Measurements from ENCODE around the gene LMX1A. TPM values are rescaled to one million over a fixed set of nuclear protein-coding genes. Genes with fewer than 3 reads are reported as not detected.

Gene LMX1A
- total RNA-seq, 6 experiments from 2014 or later: not detected

GRCh38 chr1:165162671-165163241 is 193.8 kb downstream of the LMX1A start:
- no peak overlapping the region for H3K27ac Mint-ChIP-seq
- H3K9me3 Mint-ChIP-seq: no peaks in the 10 kb centered on the region
- H3K27me3 Mint-ChIP-seq (ENCODE audit: insufficient read depth): peaks cover 1% of the 10 kb centered on the region; the same call in 1 of the 2 replicates
- no peak for TF ChIP-seq CTCF (IDR thresholded peaks at IDR 0.05)
- no peaks in the 10 kb centered on the region for H3K36me3 Mint-ChIP-seq (ENCODE audit: low read depth)
- H3K4me3 Mint-ChIP-seq: no peak overlapping the region
- H3K4me1 Mint-ChIP-seq (ENCODE audit: low read depth): no peaks in the 10 kb centered on the region
- no peak for DNase-seq

- Mint-ChIP-seq H3K27me3 (ENCODE audit: insufficient read depth) (peaks cover 1% of the 10 kb centered on the region; the same call in 1 of the 2 replicates), H3K4me1 (ENCODE audit: low read depth) (no peaks in the 10 kb centered on the region), H3K36me3 (ENCODE audit: low read depth) (no peaks in the 10 kb centered on the region), H3K9me3 (no peaks in the 10 kb centered on the region), H3K27ac (no peak overlapping the region), H3K4me3 (no peak overlapping the region)
- TF ChIP-seq CTCF (IDR thresholded peaks at IDR 0.05): no peak
- no peak for DNase-seq
Observed at GRCh38 chr1:165161130-165161529, 195.4 kb downstream of the LMX1A start.

GRCh38 chr1:165153182-165153581 is 203.3 kb downstream of the LMX1A start:
- no peaks in the 10 kb centered on the region for H3K4me1 Mint-ChIP-seq (ENCODE audit: low read depth)

GRCh38 chr1:165152727-165153126 is 203.8 kb downstream of the LMX1A start:
- no peaks in the 10 kb centered on the region for H3K9me3 Mint-ChIP-seq
- DNase-seq: no peak
- H3K4me3 Mint-ChIP-seq: no peak overlapping the region
- H3K27me3 Mint-ChIP-seq (ENCODE audit: insufficient read depth): peaks cover 2% of the 10 kb centered on the region; the same call in 1 of the 2 replicates
- no peak overlapping the region for H3K27ac Mint-ChIP-seq
- H3K36me3 Mint-ChIP-seq (ENCODE audit: low read depth): no peaks in the 10 kb centered on the region
- no peak for TF ChIP-seq CTCF (IDR thresholded peaks at IDR 0.05)
- no peaks in the 10 kb centered on the region for H3K4me1 Mint-ChIP-seq (ENCODE audit: low read depth)

More at GRCh38 chr1:165153182-165153581, 203.3 kb downstream of the LMX1A start:
- Mint-ChIP-seq H3K9me3 (no peaks in the 10 kb centered on the region), H3K4me3 (no peak overlapping the region), H3K27me3 (ENCODE audit: insufficient read depth) (peaks cover 2% of the 10 kb centered on the region; the same call in 1 of the 2 replicates), H3K27ac (no peak overlapping the region), H3K36me3 (ENCODE audit: low read depth) (no peaks in the 10 kb centered on the region)
- no peak for DNase-seq
- TF ChIP-seq CTCF (IDR thresholded peaks at IDR 0.05): no peak

- DNase-seq: no peak
- no peaks in the 10 kb centered on the region for H3K36me3 Mint-ChIP-seq (ENCODE audit: low read depth)
- no peaks in the 10 kb centered on the region for H3K9me3 Mint-ChIP-seq
- H3K27me3 Mint-ChIP-seq (ENCODE audit: insufficient read depth): peaks cover 4% of the 10 kb centered on the region
- no peaks in the 10 kb centered on the region for H3K4me1 Mint-ChIP-seq (ENCODE audit: low read depth)
- no peak for TF ChIP-seq CTCF (IDR thresholded peaks at IDR 0.05)
- H3K4me3 Mint-ChIP-seq: no peak overlapping the region
- no peak overlapping the region for H3K27ac Mint-ChIP-seq
Observed at GRCh38 chr1:165152109-165152508, 204.4 kb downstream of the LMX1A start.

Other genes starting within 250 kb of the LMX1A start
- gene RXRG, start 88.4 kb upstream of the LMX1A start, total RNA-seq (2021; fragmentation: NEBNext Ultra II Directional; extraction: Animal tissue kit (Norgen Biotek cat#: 25700)): not detected
- not detected for gene LRRC52, start 187.3 kb upstream of the LMX1A start, total RNA-seq (2021; fragmentation: NEBNext Ultra II Directional; extraction: Animal tissue kit (Norgen Biotek cat#: 25700))